GM10248 (cell line): ENCODE measurements around the gene LBP.
"Not testable (repeated sequence)": the region's sequence is repeated elsewhere in the genome, so short reads cannot be mapped to it uniquely, and the experiment has no call there.

ENCODE experiments used
- CTCF ChIA-PET: fragments of 300-600 bp; sonication (Branson Sonifier 250); formaldehyde crosslinking; extraction: SDS; loops from one replicate; lab custom pipeline; 2021; ENCODE audit warnings: antibody characterized with exemption; lab: Yijun Ruan, JAX
- POLR2A ChIA-PET: fragments of 350-650 bp; sonication (Branson Sonifier 250); formaldehyde crosslinking; extraction: SDS; loops from one replicate; lab custom pipeline; 2020; ENCODE audit warnings: antibody characterized with exemption; lab: Yijun Ruan, JAX
- DNase-seq: peaks from one replicate; pipeline ENCODE4 v3.0.0; 2012; ENCODE audit errors: extremely low spot score
- CTCF ChIP-seq: IDR thresholded peaks from 2 replicates; pipeline ENCODE4 v1.5.1; 2012; ENCODE audit warnings: mild to moderate bottlenecking, low read depth; ENCODE audit errors: extremely low read depth, missing control alignments, control extremely low read depth

The LBP gene

DNA sequence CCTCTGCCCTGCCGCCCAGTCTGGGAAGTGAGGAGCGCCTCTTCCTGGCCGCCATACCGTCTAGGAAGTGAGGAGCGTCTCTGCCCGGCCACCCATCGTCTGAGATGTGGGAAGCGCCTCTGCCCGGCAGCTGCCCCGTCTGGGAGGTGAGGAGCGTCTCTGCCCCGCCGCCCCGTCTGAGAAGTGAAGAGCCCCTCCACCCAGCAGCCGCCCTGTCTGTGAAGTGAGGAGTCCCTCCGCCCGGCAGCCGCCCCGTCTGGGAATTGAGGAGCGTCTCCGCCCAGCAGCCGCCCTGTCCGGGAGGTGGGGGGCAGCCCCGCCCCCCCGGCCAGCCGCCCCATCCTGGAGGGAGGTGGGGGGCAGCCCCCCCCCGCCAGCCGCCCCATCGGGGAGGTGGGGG, 61.0 kb downstream of the LBP start:
- no peak for TF ChIP-seq CTCF
- DNase-seq: no peak
- POLR2A ChIA-PET: no interaction called here
- CTCF ChIA-PET: interaction anchor here (1.8 to 2.7 kb wide), 3 partner anchors 9 to 178 kb away, joined by 4 to 9 read pairs (median 5); no protein-coding TSS in a partner anchor

DNA sequence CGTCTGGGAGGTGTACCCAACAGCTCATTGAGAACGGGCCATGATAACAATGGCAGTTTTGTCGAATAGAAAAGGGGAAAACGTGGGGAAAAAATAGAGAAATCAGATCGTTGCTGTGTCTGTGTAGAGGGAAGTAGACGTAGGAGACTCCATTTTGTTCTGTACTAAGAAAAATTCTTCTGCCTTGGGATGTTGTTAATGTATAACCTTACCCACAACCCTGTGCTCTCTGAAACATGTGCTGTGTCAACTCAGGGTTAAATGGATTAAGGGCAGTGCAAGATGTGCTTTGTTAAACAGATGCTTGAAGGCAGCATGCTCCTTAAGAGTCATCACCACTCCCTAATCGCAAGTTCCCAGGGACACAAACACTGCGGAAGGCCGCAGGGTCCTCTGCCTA, 61.5 kb downstream of the LBP start:
- DNase-seq: not testable (repeated sequence)

GRCh38 chr20:38412877-38413577, 66.7 kb downstream of the LBP start:
- DNase-seq: no peak
- ChIA-PET CTCF (interaction anchor here (1.1 to 1.4 kb wide), 3 partner anchors 12 to 340 kb away, joined by 3 to 6 read pairs (median 3); partner anchors contain the start of gene SNHG17), POLR2A (no interaction called here)
- TF ChIP-seq CTCF: no peak

More for the DNA sequence above, 61.5 kb downstream of the LBP start:
- POLR2A ChIA-PET: not testable (repeated sequence)
- CTCF ChIA-PET: interaction anchor here (0.6 to 2.7 kb wide), 16 partner anchors 9 to 377 kb away, joined by 3 to 10 read pairs (median 4); no protein-coding TSS in a partner anchor

DNA sequence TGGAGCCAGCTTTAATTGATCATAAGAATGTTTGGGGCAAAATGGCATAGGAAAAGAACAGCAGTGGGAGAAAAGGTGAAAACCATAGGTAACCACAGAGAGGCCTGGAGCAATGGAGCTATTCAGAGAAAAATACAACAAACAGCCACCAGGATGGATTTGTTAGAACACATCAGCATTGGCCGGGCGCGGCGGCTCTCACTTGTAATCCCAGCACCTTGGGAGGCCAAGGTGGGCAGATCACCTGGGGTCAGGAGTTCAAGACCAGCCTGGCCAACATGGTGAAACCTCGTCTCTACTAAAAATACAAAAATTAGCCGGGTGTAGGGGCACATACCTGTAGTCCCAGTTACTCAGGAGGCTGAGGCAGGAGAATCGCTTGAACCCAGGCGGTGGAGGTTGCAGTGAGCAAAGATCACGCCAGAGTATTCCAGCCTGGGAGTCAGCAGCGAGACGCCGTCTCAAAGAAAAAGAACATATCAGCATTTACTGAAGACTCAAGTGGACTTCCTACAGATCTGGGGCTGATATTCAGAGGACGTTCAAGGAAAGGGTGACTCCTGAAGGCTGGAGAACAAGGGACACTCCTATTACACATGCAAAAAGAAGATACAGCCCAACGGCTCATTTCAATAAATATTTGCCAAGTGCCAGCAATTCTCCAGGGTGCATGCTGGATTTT, 68.6 kb downstream of the LBP start:
- TF ChIP-seq CTCF: no peak
- ChIA-PET POLR2A (no interaction called here), CTCF (interaction anchor here (1.4 kb wide), 1 partner anchor 13 kb away, joined by 3 read pairs; no protein-coding TSS in a partner anchor)
- no peak for DNase-seq

DNA sequence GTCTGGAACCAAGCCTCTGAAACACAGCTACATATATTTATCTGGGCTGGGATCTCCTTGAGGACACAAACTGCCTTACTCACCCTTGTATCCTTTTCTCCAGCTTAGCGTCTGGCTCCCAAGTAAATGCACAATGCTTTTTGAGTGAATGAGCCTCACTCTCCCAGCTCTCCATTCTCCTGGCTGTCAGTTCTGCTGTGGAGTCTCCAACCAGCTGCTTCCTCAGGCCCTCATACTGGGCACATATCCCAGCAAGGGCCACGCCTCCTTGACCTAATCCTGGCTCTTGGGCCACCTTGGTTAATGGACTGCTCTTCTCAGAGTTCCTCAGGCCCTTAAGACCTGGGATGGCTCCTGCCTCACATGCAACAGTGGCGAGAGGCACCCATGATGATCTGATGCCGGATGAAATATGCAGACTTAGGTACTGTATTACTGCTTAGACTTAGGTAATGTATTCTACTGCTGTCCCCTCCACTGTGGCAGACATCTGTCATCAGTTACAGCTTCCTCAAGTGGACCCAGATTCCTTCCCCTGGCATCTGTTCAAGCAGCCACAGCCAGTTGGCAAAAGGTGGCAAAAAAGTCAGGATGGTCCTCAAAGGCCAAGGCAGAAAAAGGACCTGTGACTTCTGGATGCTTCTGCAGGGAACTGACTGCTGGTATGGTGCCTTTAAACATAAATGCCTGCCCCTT, 72.4 kb downstream of the LBP start:
- no peak for DNase-seq
- TF ChIP-seq CTCF: no peak
- CTCF ChIA-PET: interaction anchor here (1.2 to 2.1 kb wide), 4 partner anchors 10 to 28 kb away, joined by 3 to 10 read pairs (median 4); partner anchors contain the start of gene SNHG17
- POLR2A ChIA-PET: interaction anchor here (1.2 to 1.4 kb wide), 2 partner anchors 9 to 16 kb away, joined by 3 to 4 read pairs; partner anchors contain the start of gene SNHG17

DNA sequence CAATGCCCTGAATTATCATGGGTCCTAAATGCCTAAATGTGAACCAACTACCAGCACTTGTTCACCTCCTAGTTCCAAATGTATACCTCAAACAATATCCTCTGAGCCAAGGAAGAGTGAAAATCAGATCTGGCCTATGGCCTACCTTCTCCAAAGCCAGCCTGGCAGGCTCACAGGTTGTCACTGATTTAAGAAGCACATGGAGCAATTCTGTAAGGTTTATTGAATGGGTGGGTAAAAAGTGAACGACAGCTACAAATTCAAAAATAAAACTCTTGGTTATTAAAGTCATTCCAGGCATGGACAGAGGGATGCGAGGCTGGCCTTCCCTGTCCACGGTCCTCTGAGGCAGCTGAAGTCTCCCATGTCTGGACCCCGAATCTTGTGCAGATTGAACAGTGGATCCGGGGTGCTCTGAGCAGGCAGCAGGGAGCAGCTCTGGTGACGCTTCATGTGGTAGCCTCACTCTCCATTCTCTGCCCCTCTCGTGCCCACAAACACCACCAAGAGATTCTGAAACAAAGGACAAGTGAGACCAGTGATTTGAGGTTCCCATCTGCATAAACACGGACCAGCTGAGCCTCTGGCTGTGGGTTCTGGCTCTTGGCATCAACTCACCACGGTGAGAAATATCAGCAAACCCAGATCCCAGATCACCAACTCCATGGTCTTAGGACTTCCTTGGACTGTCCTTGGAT, 74.3 kb downstream of the LBP start:
- TF ChIP-seq CTCF: no peak
- CTCF ChIA-PET: interaction anchor here (1.2 kb wide), 1 partner anchor 13 kb away, joined by 3 read pairs; no protein-coding TSS in a partner anchor
- DNase-seq: no peak
- POLR2A ChIA-PET: no interaction called here
